Activated T-helper 17 cell treated with anti-CD3 and anti-CD28 coated beads, Interleukin-2, amount 50 U/mL, for 72 hours (primary cell): ENCODE data around the gene GRM3. TPM values are rescaled to one million over a fixed set of nuclear protein-coding genes. Genes with fewer than 3 reads are reported as not detected.
"Not testable (repeated sequence)": the region's sequence is repeated elsewhere in the genome, so short reads cannot be mapped to it uniquely, and the experiment has no call there.

Source experiments
- ATAC-seq: fragments of 150-1000 bp; cut with Tn5 transposase; replicated peaks from 2 replicates; pipeline ENCODE4 v1.10.0; 2021; ENCODE audit warnings: mild to moderate bottlenecking, moderate library complexity
- H3K27ac Mint-ChIP-seq: one replicate; pipeline ENCODE4 v1.8.0; 2022; ENCODE audit warnings: mixed read lengths
- H3K27me3 Mint-ChIP-seq: one replicate; pipeline ENCODE4 v1.8.0; 2022; ENCODE audit warnings: mixed read lengths
- H3K36me3 Mint-ChIP-seq: one replicate; pipeline ENCODE4 v1.8.0; 2022; ENCODE audit warnings: low read depth, mild to moderate bottlenecking, mixed read lengths
- H3K4me1 Mint-ChIP-seq: one replicate; pipeline ENCODE4 v1.8.0; 2022; ENCODE audit warnings: mixed read lengths
- H3K4me3 Mint-ChIP-seq: one replicate; pipeline ENCODE4 v1.8.0; 2022; ENCODE audit warnings: mild to moderate bottlenecking, mixed read lengths
- H3K9me3 Mint-ChIP-seq: one replicate; pipeline ENCODE4 v1.8.0; 2022; ENCODE audit warnings: mixed read lengths
- total RNA-seq, 2 donors: library from RNA; stranded (reverse); gene quantifications; one replicate each; pipeline ENCODE4 v1.2.3, GENCODE V29; 2022

The GRM3 gene
- not detected for total RNA-seq

DNA sequence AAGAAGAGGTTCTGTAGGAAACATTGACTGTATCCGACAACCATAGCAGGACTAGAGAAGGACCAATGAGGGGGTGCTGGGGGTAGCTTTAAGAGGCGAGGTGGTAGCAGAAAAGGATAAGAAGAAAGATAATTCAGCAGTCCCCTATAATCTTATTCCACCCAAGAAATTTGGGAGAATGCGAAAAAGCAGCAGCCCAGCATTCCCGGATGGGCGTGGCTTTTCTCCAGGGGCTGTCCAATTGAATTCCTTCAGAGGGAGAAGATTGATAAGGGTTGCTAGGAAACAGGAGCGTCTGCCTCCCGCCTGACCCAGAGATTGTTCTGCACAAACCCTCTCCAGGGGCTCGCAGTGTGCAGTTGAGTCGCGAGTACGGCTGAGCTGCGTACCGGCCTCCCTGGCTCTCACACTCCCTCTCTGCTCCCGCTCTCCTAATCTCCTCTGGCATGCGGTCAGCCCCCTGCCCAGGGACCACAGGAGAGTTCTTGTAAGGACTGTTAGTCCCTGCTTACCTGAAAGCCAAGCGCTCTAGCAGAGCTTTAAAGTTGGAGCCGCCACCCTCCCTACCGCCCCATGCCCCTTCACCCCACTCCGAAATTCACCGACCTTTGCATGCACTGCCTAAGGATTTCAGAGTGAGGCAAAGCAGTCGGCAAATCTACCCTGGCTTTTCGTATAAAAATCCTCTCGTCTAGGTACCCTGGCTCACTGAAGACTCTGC, at the start of gene GRM3:
Gene GRM3 (plus strand): TSS at position 349 of the 721 bp plus-strand sequence. CDS start 121,237 bp downstream, outside the sequence.
- Mint-ChIP-seq H3K9me3 (no peaks in the 10 kb centered on the region), H3K36me3 (no peaks in the 10 kb centered on the region), H3K4me3 (no peak within 1 kb of the TSS), H3K27ac (no peak within 1 kb of the TSS), H3K4me1 (no peaks in the 10 kb centered on the region), H3K27me3 (peaks cover 21% of the 10 kb centered on the region)
- no peak for ATAC-seq

DNA sequence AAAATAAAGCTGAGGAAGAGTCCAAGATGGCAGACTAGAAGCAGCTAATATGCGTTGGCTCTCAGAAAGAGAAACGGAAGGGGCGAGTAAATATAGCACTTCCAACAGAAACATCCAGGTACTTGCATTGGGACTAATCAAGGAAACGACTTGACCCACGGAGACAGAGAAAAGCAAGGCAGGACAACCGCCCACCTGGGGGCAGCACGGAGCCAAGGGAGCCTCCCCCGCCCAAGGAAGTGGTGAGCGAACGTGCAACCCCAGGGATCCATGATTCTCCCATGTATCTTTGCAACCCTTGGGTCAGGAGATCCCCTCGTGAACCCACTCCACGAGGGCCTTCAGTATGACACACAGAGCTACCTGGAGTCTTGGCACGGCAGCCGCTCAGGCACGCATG, 45.4 kb upstream of the GRM3 start:
- Mint-ChIP-seq H3K27me3 (no peaks in the 10 kb centered on the region), H3K4me3 (no peak overlapping the region), H3K9me3 (peaks cover 5% of the 10 kb centered on the region), H3K36me3 (no peaks in the 10 kb centered on the region), H3K4me1 (no peaks in the 10 kb centered on the region), H3K27ac (no peak overlapping the region)
- no peak for ATAC-seq

DNA sequence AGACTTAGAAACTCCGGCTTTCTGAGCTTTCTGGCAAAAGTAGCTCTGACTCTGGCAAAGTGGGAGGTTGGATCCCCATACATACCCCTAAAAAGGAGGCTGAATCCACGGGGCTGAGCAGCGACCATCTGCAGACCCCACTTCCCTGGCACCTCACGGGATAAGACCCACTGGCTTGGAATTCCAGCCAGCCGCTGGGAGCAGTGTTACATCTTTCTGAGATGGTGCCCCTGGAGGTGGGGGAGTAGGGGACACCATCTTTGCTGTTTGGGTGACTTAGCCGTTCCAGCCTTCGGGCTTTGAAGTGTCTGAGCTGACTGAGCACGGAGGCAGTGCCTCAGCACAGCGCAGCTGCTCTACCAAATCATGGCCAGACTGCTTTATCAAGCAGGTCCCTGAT, 45.0 kb upstream of the GRM3 start:
- Mint-ChIP-seq H3K36me3 (no peaks in the 10 kb centered on the region), H3K27ac (no peak overlapping the region), H3K4me1 (no peaks in the 10 kb centered on the region), H3K27me3 (no peaks in the 10 kb centered on the region), H3K4me3 (no peak overlapping the region), H3K9me3 (peaks cover 5% of the 10 kb centered on the region)
- ATAC-seq: no peak

GRCh38 chr7:86600506-86601290, 43.0 kb upstream of the GRM3 start:
- Mint-ChIP-seq H3K27me3 (no peaks in the 10 kb centered on the region), H3K9me3 (peaks cover 5% of the 10 kb centered on the region), H3K4me3 (no peak overlapping the region), H3K4me1 (no peaks in the 10 kb centered on the region), H3K27ac (no peak overlapping the region), H3K36me3 (no peaks in the 10 kb centered on the region)
- no peak for ATAC-seq

DNA sequence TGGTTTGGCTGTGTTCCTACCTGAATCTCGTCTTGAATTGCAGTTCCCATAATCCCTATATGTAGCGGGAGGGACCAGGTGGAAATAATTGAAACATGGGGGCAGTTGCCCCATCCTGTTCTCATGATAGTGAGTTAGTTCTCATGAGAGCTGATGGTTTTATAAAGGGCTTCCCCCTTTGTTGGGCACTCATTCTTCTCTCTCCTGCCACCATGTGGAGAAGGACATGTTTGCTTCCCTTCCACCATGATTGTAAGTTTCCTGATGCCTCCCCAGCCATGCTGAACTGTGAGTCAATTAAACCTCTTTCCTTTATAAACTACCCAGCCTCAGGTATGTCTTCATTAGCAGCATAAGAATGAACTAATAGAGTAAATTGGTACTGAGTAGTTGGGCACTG, 28.0 kb upstream of the GRM3 start:
- H3K4me1 Mint-ChIP-seq, H3K4me3 Mint-ChIP-seq, ATAC-seq, H3K27ac Mint-ChIP-seq, H3K27me3 Mint-ChIP-seq, H3K36me3 Mint-ChIP-seq: not testable (repeated sequence)
- peaks cover 20% of the 10 kb centered on the region for H3K9me3 Mint-ChIP-seq

GRCh38 chr7:86644282-86645224, 844 bp downstream of the GRM3 start:
- ATAC-seq: no peak
- no peaks in the 10 kb centered on the region for H3K9me3 Mint-ChIP-seq
- H3K27me3 Mint-ChIP-seq: peaks cover 21% of the 10 kb centered on the region
- no peak overlapping the region for H3K27ac Mint-ChIP-seq
- H3K36me3 Mint-ChIP-seq: no peaks in the 10 kb centered on the region
- H3K4me3 Mint-ChIP-seq: no peak overlapping the region
- H3K4me1 Mint-ChIP-seq: no peaks in the 10 kb centered on the region

DNA sequence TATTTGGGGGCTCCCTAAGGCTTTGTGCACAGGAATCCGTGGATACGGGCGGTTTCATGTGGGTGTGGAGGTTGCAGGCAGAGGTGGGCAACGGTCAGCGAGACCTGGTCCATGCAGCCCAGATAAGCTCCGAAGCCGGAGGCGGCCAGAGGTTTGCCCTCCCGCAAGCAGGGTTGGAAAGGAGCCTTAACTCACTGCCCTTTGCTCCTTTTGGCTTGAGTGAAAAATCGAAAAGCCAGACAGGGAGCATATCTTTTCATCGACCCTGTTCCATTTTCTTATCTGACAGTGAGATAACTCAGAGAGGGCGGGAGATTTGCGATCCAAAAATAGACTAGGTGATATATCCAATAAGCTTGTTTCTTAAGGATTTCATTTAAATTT, 1.5 kb downstream of the GRM3 start:
- H3K9me3 Mint-ChIP-seq: no peaks in the 10 kb centered on the region
- peaks cover 21% of the 10 kb centered on the region for H3K27me3 Mint-ChIP-seq
- no peak overlapping the region for H3K27ac Mint-ChIP-seq
- ATAC-seq: no peak
- no peaks in the 10 kb centered on the region for H3K4me1 Mint-ChIP-seq
- no peak overlapping the region for H3K4me3 Mint-ChIP-seq
- H3K36me3 Mint-ChIP-seq: no peaks in the 10 kb centered on the region

- H3K4me3 Mint-ChIP-seq: no peak overlapping the region
- no peaks in the 10 kb centered on the region for H3K9me3 Mint-ChIP-seq
- no peak for ATAC-seq
- H3K27ac Mint-ChIP-seq: no peak overlapping the region
- H3K27me3 Mint-ChIP-seq: peaks cover 21% of the 10 kb centered on the region
- H3K36me3 Mint-ChIP-seq: no peaks in the 10 kb centered on the region
- H3K4me1 Mint-ChIP-seq: no peaks in the 10 kb centered on the region
Measured at GRCh38 chr7:86645676-86646276, 2.1 kb downstream of the GRM3 start.

- Mint-ChIP-seq H3K4me1 (no peaks in the 10 kb centered on the region), H3K27ac (no peak overlapping the region), H3K4me3 (no peak overlapping the region), H3K9me3 (no peaks in the 10 kb centered on the region), H3K36me3 (no peaks in the 10 kb centered on the region), H3K27me3 (peaks cover 12% of the 10 kb centered on the region)
- ATAC-seq: no peak
Measured at GRCh38 chr7:86647385-86648094, 3.8 kb downstream of the GRM3 start.

GRCh38 chr7:86648169-86648568, 4.5 kb downstream of the GRM3 start:
- no peaks in the 10 kb centered on the region for H3K9me3 Mint-ChIP-seq
- H3K27me3 Mint-ChIP-seq: peaks cover 12% of the 10 kb centered on the region
- no peaks in the 10 kb centered on the region for H3K4me1 Mint-ChIP-seq
- no peak overlapping the region for H3K27ac Mint-ChIP-seq
- no peak overlapping the region for H3K4me3 Mint-ChIP-seq
- H3K36me3 Mint-ChIP-seq: no peaks in the 10 kb centered on the region
- ATAC-seq: no peak

DNA sequence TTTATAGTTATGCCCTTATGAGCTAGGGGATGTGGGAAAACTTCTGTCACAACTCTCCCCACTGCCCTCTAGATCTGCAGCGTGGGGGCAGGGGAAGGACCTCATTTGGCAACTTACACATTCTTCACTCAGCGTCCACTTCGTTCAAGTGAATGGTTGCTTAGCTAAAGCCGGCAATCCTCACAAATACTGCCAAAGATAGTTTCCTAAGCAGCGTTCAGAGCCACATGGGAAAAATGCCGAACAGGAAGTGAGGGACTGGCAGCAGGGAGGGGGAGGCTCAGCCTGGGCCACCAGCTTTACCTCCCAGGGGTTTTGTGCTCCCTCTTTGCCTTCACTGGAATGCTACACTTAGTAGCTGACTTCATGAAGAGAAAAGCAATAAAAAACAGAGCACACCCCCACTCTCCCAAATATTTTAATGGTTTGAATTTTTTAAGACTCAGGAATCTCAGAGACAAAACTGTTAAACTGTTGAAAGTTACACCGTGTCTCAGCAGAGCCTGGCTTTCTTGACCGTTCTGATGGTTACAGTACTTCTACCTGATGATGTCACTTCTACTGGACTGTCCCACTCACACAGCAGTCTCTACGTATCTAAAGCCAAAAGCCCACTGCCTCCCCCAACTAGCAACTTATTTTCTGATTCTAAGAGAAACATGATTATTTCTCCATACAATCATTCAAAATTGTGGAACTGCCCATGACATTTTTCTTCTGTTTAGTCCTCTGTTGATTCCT, 10.4 kb downstream of the GRM3 start:
- no peaks in the 10 kb centered on the region for H3K9me3 Mint-ChIP-seq
- ATAC-seq: no peak
- H3K36me3 Mint-ChIP-seq: no peaks in the 10 kb centered on the region
- H3K4me1 Mint-ChIP-seq: no peaks in the 10 kb centered on the region
- no peak overlapping the region for H3K4me3 Mint-ChIP-seq
- H3K27me3 Mint-ChIP-seq: no peaks in the 10 kb centered on the region
- no peak overlapping the region for H3K27ac Mint-ChIP-seq

DNA sequence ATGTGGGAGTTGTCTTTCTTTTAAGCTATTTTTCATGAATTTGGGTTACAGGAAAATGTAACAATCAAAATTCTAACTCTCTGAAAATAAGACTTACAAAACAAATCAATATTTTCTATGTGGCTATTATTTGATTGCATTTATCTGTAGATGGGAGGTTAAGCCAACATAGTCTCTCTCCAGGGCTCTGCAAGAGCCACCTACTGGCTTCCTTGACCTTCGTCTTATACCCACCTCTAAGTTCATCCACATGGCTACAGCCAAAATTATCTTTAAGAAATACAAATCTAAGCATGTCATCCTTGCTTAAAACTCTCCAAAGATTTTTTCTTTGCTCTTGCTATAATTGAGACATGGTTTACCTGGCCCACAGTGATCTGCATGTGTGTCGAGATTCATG, 14.2 kb downstream of the GRM3 start:
- no peak overlapping the region for H3K4me3 Mint-ChIP-seq
- H3K9me3 Mint-ChIP-seq: no peaks in the 10 kb centered on the region
- H3K36me3 Mint-ChIP-seq: no peaks in the 10 kb centered on the region
- no peak for ATAC-seq
- H3K27ac Mint-ChIP-seq: no peak overlapping the region
- no peaks in the 10 kb centered on the region for H3K4me1 Mint-ChIP-seq
- H3K27me3 Mint-ChIP-seq: no peaks in the 10 kb centered on the region

GRCh38 chr7:86660950-86661462, 17.3 kb downstream of the GRM3 start:
- ATAC-seq: no peak
- no peaks in the 10 kb centered on the region for H3K9me3 Mint-ChIP-seq
- H3K27ac Mint-ChIP-seq: no peak overlapping the region
- no peaks in the 10 kb centered on the region for H3K36me3 Mint-ChIP-seq
- H3K4me1 Mint-ChIP-seq: no peaks in the 10 kb centered on the region
- H3K4me3 Mint-ChIP-seq: no peak overlapping the region
- no peaks in the 10 kb centered on the region for H3K27me3 Mint-ChIP-seq
